T-helper 2 cell (primary cell): ENCODE measurements around the gene CACNA1C.

Experiments used
- DNase-seq, 5 experiments: peaks; one replicate each; pipeline versions ENCODE4 v3.0.0 to v3.0.0-alpha.2; 2012 to 2022
- total RNA-seq, 2 donors: gene quantifications; one replicate each; lab custom pipeline; 2026; lab: John Stamatoyannopoulos, UW

Gene CACNA1C
- 0.31 to 0.74 reads per million in 2 donors for total RNA-seq

GRCh38 chr12:2052826-2053678, at the start of gene CACNA1C:
Gene CACNA1C (plus strand): TSS chr12:2052987. CDS start chr12:2053563, 576 bp downstream.
- peak in 1 of 5 experiments; percentile 65 for DNase-seq

- DNase-seq, result peak in 1 of 5 experiments; percentile 1
Measured at GRCh38 chr12:2003676-2004112, 49.1 kb upstream of the CACNA1C start.

DNA sequence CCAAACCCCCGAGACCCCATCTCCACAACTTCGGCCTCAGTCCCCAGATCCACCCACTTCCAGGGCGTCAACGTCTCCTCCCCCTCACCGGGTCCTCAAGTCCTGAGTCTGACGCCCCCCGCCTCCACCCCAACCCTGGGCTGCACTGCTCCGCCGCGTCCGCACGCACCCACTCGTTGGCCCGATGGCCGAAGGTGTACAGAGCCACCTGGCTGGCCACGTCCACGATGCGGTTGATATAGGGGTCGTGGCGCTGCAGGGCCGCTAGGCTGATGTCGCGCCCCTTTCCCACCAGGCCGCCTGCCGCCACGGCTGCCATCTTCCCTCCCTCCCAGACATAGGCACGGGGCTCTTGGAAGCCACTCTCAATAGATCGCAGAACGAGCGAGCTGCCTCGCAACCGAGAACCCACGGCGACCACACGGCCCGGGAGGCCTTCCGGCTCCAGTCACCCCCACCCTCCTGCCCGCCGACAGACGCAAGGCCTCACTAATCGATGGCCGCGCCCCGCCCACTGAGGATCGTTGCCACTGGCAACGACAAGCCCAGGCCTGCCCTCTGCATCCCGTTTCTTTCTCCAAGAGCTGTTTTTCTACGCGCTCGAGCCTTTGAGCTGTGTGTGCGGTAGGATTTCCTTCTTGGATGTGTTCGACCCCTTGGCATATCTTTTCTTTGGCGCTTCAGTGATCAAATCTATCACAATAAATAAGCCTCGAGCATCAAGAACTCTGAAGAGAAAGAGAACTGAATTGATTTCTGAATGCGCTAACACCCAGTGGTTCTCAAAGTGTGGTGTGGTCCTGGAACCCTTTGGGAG, 48.5 kb upstream of the CACNA1C start, which contains the start of gene DCP1B:
DCP1B (minus strand) TSS at position 345 of the 817 bp plus-strand sequence; CDS start at position 319, 26 bp downstream.
- DNase-seq, result peak; percentile 78 to 99 (median 91)

- DNase-seq, result no peak
Measured at GRCh38 chr12:2008677-2009076, 44.1 kb upstream of the CACNA1C start.

DNA sequence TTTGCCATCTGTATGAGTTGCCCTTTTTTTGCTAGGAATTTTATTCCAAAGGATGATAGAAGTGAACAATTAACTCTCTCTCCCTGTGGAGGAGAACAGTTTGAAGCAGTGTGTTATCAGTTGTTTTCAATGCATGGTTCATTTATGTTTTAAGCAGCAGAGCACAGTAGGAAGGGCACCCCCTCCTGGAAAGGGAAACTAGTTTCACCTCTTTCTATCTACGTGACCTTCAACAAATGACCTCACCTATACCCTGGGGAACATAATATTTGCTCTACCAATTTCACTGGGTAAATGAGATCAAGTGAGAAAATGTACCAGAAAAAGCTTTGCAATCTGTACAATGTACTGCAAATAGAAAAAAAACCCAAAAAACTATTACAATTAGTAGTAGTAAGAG, 43.2 kb upstream of the CACNA1C start:
- peak in 1 of 5 experiments; percentile 40 for DNase-seq

GRCh38 chr12:2011643-2012607, 40.9 kb upstream of the CACNA1C start:
- DNase-seq, result no peak

DNA sequence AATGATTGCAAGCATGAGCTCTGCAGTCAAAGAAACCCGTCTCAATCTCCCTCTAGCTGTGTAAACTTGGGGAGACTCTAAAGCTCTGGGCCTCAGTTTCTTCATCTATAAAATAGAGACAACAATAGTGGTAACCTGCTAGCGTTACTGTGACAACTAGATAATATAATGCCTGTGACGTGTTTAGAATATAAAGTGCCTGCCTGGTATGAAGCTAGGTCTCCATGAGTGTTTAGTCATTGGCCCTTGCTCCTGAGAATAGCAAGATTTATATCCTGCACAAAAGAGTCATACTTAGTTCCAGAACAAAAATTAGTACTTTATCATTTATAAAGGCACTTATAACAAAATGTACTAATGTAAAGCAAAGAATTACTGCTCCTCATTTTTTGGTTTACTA, 39.7 kb upstream of the CACNA1C start:
- no peak for DNase-seq

DNA sequence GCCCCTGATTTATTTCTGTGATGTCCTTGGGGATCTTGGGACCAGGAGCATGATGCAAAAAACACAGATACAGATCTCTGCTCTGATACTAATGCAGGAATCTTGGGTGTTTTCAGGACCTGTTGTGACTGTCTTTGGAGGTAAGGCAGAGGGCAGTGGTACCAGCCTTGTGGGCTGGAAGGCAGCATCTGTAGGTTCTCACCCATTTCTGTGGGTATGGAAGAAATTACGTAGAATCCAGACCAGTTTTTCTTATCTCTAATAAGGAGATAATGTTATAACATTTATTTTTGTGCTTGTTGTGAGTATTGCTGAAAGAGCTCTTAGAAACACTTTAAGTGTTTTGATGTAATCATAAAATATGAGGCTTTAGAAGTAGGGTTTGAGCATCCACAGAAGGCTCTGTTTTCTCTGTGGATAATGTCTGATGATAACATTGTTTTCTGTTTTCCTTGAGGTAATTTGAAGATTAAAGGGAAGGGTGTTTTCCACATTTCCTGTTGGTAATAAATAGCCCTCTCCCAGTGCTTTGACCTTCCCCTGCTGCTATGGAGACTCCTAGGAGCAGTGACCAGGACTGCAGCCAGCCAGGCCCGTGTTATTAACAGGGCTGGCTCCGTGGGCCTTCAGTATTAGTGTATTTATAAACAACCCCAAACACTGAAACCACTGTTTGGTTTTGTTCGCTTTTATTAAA, 39.1 kb upstream of the CACNA1C start:
- no peak for DNase-seq

- no peak for DNase-seq
Measured at GRCh38 chr12:2014231-2014630, 38.6 kb upstream of the CACNA1C start.

GRCh38 chr12:2016862-2017545, 35.8 kb upstream of the CACNA1C start:
- DNase-seq, result peak in 1 of 5 experiments; percentile 53

- peak in 1 of 5 experiments; percentile 34 for DNase-seq
Measured at GRCh38 chr12:2017546-2018337, 35.0 kb upstream of the CACNA1C start.

DNA sequence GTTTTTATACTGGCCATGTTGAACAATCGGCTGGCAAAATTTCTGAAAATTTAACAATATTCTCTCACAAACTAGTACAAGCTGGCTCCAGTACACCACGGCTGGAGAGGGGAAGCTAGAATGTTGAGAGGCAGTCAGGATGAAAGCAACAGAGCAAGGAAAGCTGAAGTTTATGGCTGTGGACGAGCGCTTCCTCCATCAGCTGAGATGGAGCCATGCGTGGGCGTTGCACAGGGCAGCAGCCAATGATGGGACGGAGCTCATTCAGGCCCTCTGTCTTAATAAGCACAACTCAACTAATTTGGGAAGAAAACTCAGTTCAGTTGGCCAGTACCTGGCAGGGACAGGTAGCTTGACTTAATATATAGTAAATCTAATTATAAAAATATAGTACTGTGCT, 34.4 kb upstream of the CACNA1C start:
- no peak for DNase-seq

DNA sequence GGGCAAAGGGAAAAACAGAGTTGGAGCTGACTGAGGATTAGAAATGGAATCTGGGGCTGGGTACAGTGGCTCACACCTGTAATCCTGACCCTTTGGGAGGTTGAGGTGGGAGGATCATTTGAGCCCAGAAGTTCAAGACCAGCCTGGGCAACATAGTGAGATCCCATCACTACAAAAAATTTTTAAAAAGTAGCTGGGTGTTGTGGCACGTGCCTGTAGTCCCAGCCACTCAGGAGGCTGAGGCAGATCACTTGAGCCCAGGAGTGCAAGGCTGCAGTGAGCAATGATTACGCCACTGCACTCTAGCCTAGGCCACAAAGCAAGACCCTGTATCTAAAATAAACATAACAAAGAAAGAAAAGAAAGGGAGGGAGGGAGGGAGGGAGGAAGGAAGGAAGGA, 33.7 kb upstream of the CACNA1C start:
- no peak for DNase-seq

GRCh38 chr12:2020511-2020910, 32.3 kb upstream of the CACNA1C start:
- no peak for DNase-seq

DNA sequence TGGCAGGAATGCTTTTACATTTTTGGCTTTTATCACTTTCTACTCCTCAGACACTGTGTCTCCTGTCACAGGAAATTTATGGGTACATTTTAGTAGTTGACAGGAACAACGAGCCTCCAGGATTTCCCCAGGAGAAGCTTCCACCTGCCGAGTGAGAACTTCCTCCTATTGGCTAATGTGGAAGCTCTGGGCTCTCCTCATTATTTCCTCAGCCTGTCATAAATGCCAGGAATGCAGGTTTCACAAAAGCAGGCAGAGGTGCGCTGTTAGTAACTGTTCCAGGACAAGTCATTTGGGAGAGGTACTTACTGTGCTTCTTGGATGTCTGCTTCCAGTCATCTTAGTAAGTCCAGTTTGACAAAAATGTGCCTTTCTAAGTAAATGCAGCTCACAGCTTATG, 29.4 kb upstream of the CACNA1C start:
- DNase-seq, result no peak

DNA sequence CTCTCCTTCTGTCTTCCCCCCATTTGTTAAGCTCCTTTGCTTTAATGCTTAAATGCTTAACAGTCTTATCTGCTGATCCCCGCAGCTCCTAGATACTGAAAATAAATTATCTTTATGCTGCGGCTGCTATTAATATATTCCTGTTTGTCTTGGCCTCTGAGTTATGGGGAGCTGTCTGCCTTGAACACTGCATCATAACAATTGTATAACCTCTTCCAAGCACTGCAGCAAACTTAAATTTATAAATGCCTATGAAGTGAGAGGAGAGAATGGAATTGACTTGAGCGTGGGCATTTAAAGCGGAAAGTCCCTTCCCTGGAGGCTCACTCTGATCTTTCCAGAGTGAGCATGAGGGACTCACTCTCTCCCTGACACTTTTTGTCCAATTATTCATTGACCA, 25.4 kb upstream of the CACNA1C start:
- DNase-seq, result no peak

DNA sequence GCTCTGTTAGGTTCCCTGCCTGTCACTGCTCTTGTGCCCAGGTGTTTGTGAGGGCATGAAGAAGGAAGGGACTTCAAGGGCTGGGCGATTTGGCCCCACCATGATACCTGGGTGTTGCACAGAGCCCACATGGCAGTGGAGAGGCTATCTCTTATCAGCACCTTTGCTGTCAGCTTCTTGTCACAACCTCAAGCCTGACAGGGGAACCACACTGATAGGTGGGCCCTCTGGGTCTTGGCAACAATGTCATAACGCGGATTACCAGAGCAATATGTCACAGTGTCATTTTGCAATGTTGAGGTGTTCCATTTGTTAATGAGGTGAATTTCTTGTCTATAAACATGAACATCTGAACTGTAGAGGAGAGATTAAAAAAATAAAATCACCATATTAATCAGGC, 22.9 kb upstream of the CACNA1C start:
- DNase-seq, result no peak

- DNase-seq, result no peak
Measured at GRCh38 chr12:2032506-2032905, 20.3 kb upstream of the CACNA1C start.

DNA sequence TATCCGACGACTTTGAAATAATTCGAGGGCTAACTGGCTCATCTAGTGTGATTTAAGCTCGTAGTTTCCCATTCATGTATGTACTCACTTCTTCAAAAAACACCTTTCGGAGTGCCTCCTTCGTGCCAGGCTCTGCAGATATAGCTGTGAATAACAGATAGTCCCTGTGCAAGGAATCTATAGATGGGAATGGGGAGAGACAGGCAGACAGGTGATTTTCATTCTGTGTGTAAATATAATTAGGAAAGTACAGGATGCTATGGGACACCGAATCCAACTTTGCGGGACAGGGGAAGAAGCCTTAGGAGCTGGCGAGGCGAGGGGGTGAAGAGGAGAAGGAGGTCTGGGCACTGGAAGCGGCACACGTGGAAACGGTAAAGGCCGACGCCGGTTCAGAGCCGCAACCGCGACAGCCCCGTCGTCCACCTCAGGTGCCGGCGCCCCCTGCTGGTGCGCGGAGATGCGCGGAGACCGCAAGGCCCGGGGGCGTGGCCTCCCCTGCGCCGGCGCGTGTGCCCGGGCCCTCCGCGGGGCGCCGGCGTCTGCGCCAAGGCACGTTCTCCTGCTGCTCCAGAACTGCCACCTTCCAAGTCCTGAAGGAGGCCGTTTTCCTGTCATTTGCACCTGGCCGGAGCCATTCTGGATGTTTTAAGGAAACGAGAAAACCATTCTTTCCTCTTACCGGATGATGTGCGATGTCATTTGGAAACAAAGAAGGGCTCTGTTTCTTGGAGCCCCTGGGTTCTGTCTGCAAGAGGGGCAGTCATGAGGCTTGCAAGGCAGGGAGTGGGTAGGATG, 18.0 kb upstream of the CACNA1C start:
- peak; percentile 72 to 87 (median 78) for DNase-seq
